Coronary artery (tissue), 2 donors: Measurements from ENCODE around the gene PATE1.
"Not testable (repeated sequence)": the region's sequence is repeated elsewhere in the genome, so short reads cannot be mapped to it uniquely, and the experiment has no call there.

Experiments used
- DNase-seq: peaks from one replicate; pipeline ENCODE4 v3.0.0-alpha.2; 2017; ENCODE audit warnings: low spot score
- H3K27ac ChIP-seq, 2 donors: fragments of 200-600 bp; sonication (generic); one replicate each; pipeline ENCODE4 v1.5.1; 2016 to 2019
- H3K4me3 ChIP-seq: fragments of 200-600 bp; sonication (generic); 2 replicates; pipeline ENCODE4 v1.5.1; 2016; ENCODE audit warnings: mild to moderate bottlenecking, moderate library complexity
- TF ChIP-seq, protein P1 (sequence below): fragments of 200-600 bp; sonication (generic); IDR thresholded peaks from one replicate; pipeline ENCODE4 v1.5.1; 2019; ENCODE audit warnings: antibody characterized with exemption

The PATE1 gene

GRCh38 chr11:125745979-125746378, at the start of gene PATE1:
Gene PATE1, plus strand, starts transcription at chr11:125746279. Its CDS starts 26 bp downstream, at chr11:125746305.
- DNase-seq, result no peak
- Histone ChIP-seq H3K4me3 (no peak within 1 kb of the TSS), H3K27ac (no peak within 1 kb of the TSS)
- TF ChIP-seq, protein P1, sequence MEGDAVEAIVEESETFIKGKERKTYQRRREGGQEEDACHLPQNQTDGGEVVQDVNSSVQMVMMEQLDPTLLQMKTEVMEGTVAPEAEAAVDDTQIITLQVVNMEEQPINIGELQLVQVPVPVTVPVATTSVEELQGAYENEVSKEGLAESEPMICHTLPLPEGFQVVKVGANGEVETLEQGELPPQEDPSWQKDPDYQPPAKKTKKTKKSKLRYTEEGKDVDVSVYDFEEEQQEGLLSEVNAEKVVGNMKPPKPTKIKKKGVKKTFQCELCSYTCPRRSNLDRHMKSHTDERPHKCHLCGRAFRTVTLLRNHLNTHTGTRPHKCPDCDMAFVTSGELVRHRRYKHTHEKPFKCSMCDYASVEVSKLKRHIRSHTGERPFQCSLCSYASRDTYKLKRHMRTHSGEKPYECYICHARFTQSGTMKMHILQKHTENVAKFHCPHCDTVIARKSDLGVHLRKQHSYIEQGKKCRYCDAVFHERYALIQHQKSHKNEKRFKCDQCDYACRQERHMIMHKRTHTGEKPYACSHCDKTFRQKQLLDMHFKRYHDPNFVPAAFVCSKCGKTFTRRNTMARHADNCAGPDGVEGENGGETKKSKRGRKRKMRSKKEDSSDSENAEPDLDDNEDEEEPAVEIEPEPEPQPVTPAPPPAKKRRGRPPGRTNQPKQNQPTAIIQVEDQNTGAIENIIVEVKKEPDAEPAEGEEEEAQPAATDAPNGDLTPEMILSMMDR, result no peak

DNA sequence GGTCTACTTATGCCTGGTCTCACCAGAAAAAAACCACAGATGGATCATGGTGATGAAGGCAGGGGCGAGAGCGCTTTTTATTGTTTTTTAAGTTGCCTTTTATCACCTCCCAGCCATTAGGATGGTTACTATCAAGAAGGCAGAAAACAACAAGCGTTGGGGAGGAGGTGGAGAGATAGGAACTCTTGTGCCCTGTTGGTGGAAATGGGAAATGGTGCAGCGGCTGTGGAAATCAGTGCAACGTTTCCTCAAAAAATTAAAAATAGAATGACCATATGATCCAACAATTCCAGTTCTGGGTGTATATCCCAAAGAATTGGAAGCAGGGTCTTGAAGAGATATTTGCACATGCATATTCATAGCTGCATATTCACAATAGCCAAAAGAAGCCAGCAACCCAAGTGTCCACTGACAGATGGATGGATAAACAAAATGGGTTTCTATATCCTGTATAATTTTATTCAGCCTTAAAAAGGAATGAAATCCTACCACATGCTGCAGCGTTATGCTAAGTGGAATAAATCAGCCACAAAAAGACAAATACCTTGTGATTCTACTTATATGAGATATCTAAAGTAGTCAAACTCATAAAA, 45.0 kb upstream of the PATE1 start:
- H3K27ac ChIP-seq, result no peak overlapping the region
- H3K4me3 ChIP-seq, result no peak overlapping the region
- DNase-seq, result no peak
- TF ChIP-seq, protein P1, result no peak

DNA sequence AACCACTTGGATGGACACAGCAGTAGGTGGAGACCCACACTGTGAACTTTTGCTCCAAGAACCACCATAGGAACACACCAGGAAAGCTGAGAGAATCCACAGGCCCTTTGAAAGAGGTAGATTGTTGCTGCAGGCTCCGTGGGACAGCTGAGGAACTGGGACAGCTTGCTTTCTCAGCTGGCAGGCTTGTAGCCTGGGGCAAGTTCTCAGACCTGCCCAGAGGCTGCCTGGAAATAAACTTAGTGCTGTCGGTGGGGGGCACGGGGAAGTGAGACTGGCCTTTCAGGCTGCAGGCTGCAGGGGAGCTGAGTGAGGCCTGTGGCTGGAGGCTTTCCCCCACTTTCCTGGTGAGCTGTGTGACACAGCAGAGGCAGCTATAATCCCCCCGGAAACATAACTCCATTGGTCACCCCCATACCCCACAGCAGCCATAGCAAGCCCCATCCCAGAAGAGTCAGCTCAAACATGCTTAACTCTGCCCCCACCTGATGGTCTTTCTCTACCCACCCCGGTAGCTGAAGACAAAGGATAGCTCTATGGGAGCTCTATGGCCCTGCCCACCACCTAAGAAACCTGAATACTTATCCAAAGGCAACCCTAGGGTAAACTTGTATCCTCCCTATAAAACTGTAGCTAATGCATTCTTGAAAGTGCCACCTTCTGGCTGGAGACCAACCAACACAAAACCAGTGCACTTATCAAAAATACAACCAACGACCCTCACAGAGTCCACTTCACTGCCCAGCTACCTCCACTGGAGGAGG, 44.0 kb upstream of the PATE1 start:
- TF ChIP-seq, protein P1, result no peak
- no peak for DNase-seq
- no peak overlapping the region for H3K4me3 ChIP-seq
- H3K27ac ChIP-seq, result no peak overlapping the region

DNA sequence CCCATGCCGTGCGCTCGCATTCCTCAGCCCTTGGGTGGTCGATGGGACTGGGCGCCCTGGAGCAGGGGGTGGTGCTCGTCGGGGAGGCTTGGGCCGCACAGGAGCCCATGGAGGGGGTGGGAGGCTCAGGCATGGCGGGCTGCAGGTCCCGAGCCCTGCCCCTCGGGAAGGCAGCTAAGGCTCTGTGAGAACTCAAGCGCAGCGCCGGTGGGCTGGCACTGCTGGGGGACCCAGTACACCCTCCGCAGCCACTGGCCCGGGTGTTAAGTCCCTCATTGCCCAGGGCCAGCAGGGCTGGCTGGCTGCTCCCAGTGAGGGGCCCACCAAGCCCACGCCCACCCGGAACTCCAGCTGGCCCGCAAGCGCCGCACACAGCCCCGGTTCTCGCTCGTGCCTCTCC, 41.4 kb upstream of the PATE1 start:
- H3K4me3 ChIP-seq, DNase-seq, H3K27ac ChIP-seq: not testable (repeated sequence)

- TF ChIP-seq, protein P1, result no peak
- Histone ChIP-seq H3K4me3 (no peak overlapping the region), H3K27ac (no peak overlapping the region)
- no peak for DNase-seq
Observed at GRCh38 chr11:125720781-125721180, 25.3 kb upstream of the PATE1 start.

GRCh38 chr11:125724125-125724524, 22.0 kb upstream of the PATE1 start:
- TF ChIP-seq, protein P1, result no peak
- H3K27ac ChIP-seq, result no peak overlapping the region
- no peak for DNase-seq
- no peak overlapping the region for H3K4me3 ChIP-seq

GRCh38 chr11:125728969-125729368, 17.1 kb upstream of the PATE1 start:
- Histone ChIP-seq H3K27ac (no peak overlapping the region), H3K4me3 (no peak overlapping the region)
- DNase-seq, result no peak
- TF ChIP-seq, protein P1, result no peak
